ENCODE measurements around the gene S100A16.

The S100A16 gene

GRCh38 chr1:153635872-153636271 lies 22.9 kb upstream of the S100A16 start:
- DNase-seq: no peak

- DNase-seq: peak; percentile 47
Measured at GRCh38 chr1:153633754-153634665, 21.1 kb upstream of the S100A16 start, which contains the start of gene CHTOP. Gene CHTOP (plus strand): TSS chr1:153634066. CDS start chr1:153636589, 2,523 bp downstream.

GRCh38 chr1:153633161-153633753 lies 20.3 kb upstream of the S100A16 start:
- DNase-seq: no peak

GRCh38 chr1:153631047-153632022 lies 18.4 kb upstream of the S100A16 start:
- DNase-seq: no peak

GRCh38 chr1:153630384-153630783 lies 17.4 kb upstream of the S100A16 start:
- DNase-seq: no peak

- no peak for DNase-seq
Measured at GRCh38 chr1:153629971-153630370, 17.0 kb upstream of the S100A16 start.

DNA sequence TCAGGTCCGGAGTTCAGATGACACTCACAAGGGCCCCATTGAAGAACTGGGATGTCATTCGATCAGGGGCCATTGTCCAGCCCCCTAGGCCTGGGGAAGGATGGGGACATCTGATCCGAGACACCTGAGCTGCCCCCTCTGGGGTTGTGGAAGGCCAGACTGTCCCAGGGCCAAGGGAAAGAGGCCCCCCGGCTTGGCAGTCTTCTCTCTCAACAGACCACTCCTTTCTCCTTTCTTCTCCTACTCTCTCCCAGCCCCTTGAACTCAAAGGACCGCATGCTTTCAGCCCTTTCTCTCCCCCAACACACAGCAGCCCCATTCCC lies 16.4 kb upstream of the S100A16 start:
- no peak for DNase-seq

GRCh38 chr1:153628638-153629342 lies 15.9 kb upstream of the S100A16 start:
- DNase-seq: no peak

GRCh38 chr1:153627715-153628626 lies 15.0 kb upstream of the S100A16 start, which contains the start of gene S100A1:
Gene S100A1 (plus strand): TSS chr1:153628434. CDS start chr1:153630522, 2,088 bp downstream.
- DNase-seq: no peak

GRCh38 chr1:153626904-153627714 lies 14.2 kb upstream of the S100A16 start, which contains the start of gene S100A13:
Gene S100A13 (minus strand): TSS chr1:153627505. CDS start chr1:153626472, 1,033 bp downstream.
- DNase-seq: no peak

DNA sequence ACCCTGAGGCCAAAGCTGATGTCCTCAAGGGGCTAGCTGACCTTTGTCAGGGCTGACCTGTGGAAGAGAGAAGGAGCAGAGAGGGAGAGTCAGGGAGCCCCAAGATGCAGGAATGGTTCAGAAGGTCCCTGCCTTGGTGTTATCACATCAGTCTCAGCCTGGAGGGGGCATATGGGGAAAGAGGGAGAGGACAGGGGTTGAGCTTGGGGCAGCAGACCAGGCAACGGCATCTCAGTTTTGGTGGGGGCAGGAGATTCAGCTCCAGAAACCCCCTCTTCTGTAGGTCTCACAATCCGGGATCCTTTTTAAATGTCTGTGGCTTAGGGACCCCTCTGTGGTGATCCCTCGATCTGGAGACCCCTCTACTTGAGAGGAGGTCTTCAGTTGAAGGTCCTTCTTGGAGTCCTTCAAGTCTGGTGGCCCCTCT lies 13.6 kb upstream of the S100A16 start:
- DNase-seq: no peak

DNA sequence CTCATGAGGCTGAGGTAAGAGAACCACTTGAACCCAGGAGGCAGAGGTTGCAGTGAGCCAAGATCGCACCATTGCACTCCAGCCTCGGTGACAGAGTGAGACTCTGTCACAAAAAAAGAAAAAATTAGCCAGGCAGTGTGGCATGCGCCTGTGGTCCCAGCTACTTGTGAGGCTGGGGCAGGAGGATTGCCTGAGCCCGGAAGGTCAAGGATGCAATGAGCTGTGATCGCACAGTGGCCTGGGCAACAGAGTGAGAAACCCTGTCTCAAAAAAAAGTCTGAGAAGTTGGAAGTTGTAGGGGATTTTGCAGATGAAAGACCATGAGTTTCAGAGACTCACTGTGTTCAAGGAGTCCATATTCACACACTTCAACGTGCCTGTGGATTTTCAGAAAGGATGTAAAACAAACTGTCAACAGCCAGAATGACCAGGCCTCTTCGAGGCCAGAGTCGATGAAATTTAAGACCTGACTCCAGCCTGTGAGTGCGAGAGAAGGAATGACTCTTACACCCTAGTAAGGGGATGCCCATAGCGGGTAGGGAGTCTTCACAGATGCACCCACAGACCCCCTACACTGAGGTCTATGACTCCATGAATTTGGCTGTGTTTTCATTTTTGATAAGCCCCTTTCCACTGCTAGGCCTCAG lies 12.2 kb upstream of the S100A16 start:
- no peak for DNase-seq

GRCh38 chr1:153623101-153623500 lies 10.2 kb upstream of the S100A16 start:
- no peak for DNase-seq

GRCh38 chr1:153619171-153619570 lies 6.2 kb upstream of the S100A16 start:
- no peak for DNase-seq

GRCh38 chr1:153617663-153618062 lies 4.7 kb upstream of the S100A16 start:
- DNase-seq: no peak

DNA sequence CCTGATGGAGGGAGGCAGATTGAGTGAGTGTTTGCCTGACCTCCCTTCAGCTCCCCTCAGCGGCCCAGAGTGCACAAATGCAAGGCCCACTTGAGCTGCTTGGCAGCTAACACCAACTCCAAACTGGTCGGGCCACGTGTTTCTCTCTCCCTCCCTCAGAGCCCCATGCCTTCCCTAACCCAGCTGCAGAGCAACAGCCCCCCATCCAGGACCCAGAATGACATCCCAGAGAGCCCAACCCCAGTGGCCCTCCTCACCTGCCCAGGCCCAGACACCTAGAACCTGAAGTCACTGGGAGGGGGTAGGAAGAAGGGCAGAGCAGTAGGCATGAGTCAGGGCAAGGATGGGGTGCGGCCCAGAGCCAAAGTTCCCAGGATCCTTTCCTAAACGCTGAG lies 4.0 kb upstream of the S100A16 start:
- DNase-seq: no peak

- no peak for DNase-seq
Measured at GRCh38 chr1:153616144-153616916, 3.4 kb upstream of the S100A16 start, which contains the start of gene S100A14. Gene S100A14 (minus strand): TSS chr1:153616325. CDS start chr1:153615858, 467 bp downstream.

DNA sequence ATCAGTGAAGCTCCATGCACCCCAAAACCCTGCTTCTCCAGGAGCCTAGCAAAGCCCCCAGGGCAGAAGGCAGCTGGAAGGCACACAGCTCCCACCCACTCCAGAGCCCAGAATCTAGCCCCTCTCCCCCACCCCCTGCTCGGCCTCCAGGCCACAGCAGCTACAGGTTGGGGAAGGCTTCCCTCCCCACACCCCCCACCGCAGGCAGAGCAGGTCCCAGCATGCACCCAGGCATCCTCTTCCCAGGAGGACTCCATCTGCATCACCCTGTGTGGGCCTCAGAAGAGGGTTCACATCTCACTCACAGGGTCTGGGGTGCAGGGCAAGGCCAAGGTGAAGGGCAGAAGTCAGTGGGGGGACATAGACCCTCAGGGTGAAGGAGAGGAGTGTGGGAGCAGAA lies 2.5 kb upstream of the S100A16 start:
- no peak for DNase-seq

GRCh38 chr1:153614906-153615305 lies 2.0 kb upstream of the S100A16 start:
- DNase-seq: no peak
